HG02973 (cell line): ENCODE data around the gene RSBN1L.
"Not testable (repeated sequence)": the region's sequence is repeated elsewhere in the genome, so short reads cannot be mapped to it uniquely, and the experiment has no call there.

Source experiments
- ATAC-seq: cut with Tn5 transposase; IDR thresholded peaks from one replicate; pipeline ENCODE4 v1.9.1; 2021; ENCODE audit warnings: moderate library complexity; ENCODE audit not compliant: unreplicated experiment

The RSBN1L gene

DNA sequence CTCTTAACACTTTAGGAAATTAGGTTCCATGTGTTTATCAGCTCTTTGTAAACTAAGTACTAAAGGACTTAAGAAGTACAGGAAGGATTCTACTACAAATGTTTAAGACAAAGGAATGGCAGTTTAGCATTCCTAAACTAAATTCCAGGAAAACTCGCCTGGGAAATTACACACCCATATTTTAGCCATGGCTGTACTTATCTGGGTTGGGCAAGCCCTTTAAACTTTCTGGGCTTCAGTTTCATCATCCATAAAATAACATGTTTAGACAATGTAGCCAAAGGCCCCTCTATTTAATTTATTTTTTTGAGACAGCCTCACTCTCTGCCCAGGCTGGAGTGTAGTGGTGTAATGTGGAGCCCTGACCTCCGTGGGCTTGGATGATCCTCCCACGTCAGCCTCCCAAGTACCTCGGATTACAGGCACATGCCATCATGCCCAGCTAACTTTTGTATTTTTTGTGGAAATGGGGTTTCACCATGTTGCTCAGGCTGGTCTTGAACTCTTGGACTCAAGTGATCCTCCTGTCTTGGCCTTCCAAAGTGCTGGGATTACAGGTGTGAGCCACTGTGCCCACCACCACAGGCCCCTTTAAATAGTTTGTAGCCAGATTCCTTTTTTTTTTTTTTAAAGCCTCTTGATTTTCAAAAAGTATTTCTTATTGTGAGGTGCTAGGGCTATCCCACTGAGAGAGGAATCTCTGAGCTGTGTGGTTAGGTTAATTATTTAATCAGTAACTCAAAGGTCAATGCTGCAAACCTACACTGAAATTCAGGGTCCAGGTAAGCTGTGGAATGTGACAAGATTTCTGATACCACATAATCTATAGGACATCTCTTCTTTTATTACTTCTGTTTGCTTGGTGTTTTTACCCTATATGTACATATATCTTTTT is 69.9 kb downstream of the RSBN1L start:
- no peak for ATAC-seq

DNA sequence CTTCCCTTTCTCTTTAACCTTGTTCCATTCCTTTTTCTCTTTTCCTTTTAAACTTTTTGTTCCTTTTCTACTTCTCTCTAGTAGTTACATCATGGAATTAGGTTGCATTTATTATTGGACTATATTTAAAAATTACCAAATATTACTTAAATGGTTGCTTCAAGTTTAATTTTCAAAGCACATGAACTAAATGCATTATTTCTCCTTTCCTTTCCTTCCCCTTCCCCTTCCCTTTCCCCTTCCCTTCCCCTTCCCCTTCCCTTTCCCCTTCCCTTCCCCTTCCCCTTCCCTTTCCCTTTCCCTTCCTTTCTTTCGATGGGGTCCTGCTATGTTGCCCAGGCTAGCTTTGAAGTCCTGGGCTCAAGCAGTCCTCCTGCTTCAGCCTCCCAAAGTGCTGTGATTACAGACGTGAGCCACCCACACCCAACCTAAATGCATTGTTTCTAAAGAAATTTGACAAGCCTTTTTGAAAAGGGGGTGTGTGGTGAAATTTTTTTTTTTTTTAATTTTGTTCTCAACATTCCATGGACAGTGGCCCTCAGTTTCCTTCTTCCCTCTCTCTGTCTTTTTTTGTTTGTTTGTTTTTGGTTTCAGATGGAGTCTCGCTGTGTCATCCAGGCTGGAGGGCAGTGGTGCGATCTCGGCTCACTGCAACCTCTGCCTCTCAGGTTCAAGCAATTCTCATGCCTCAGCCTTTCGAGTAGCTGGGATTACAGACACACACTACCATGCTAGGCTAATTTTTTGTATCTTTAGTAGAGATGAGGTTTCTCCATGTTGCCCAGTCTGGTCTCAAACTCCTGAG is 70.7 kb downstream of the RSBN1L start:
- ATAC-seq: no peak

DNA sequence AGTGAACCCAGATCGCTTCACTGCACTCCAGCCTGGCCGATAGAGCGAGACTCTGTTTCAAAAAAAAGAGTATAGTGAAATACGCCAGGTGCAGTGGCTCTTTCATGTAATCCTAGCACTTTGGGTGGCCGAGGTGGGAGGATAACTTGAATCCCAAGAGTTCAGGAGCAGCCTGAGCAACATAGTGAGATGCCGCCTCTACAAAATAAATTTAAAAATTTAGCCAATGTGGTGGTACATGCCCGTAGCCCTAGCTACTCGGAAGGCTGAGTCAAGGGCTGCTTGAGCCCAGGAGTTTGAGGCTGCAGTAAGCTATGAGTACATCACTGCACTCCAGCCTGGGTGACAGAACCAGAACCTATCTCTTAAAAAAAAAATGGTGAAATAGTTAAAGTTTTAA is 74.1 kb downstream of the RSBN1L start:
- ATAC-seq: no peak

DNA sequence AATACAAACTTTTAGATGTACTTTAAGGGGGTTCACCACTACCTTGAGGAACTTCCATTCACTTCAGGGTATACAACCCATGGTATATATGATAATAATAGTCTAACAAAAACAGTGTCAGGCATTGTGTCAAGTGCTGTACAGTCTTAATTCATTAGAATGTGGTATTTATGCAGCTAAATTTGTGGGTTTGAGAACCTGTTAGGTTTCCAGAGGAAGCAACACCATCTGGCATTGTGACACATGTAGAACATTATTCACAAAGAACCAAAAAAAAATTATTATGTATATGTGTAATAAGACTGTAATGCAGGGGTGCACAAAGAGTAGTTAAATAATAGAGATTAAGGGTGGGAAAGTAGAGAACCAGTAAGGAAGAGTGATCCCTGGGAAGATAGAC is 75.6 kb downstream of the RSBN1L start:
- ATAC-seq: no peak

DNA sequence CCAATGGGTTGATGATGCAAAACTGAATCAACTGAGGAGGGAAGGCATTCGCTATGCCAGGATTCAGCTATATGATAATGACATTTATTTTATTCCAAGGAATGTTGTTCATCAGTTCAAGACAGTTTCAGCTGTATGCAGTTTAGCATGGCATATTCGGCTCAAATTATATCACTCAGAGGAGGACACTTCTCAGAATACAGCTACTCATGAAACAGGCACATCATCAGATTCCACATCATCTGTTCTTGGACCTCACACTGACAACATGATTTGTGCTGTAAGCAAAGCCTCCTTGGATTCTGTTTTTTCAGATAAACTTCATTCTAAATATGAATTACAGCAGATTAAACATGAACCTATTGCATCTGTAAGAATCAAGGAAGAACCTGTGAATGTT is 82.3 kb downstream of the RSBN1L start:
- ATAC-seq: no peak

DNA sequence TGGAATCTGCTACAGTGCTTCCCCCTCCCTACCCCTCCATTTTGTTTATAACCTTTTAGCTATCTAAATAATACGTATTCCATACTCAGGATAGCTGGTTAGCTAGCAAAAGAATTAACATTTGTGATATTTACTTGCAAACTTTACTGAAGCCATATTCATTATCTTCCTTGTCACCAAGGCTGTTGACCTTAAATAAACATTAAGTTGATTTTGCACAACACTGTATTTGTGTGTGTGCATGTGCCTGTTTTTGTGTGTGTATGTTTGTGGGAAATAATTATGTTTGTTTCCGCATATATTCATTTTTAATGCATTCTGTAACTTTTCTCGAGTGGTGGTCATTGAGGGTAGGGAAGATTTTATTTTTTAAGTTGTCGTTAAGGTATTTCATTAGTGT is 86.1 kb downstream of the RSBN1L start:
- no peak for ATAC-seq

DNA sequence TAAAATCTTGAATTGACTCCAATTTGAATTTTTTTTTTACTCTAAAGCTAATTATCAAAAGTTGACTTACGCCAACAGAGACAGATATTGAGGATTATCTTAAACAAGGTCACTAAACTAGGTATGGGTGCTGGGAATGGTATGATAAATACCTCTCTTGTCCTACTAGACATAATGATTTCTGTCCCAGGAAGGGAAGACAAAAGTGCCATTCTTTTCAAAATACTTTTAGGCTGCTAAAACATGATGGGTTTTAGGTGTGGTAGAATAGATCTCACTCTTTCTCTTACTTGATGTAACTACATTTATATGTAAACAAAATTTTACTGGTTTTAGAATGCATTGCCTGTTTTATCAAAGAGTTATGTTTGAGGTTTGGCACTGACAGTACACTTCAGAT is 86.9 kb downstream of the RSBN1L start:
- no peak for ATAC-seq

DNA sequence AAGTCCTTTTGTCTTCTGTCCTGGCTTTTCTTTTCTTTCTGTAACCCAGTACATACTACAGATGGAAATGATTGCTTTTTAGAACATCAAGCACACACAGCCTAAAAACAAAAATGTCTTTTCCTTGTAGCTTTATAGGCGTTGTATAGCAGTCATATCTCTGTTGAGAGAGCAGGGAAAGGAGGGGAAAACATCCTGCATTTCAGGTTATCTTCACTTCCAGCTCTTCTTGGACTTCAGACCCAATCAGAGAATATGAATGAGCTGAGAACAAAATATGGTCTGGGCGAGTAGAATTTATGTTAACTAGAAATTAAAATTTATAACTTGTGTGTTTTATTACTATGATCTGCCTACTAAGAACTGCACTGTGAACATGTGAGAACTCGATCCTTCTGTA is 87.3 kb downstream of the RSBN1L start:
- ATAC-seq: no peak

DNA sequence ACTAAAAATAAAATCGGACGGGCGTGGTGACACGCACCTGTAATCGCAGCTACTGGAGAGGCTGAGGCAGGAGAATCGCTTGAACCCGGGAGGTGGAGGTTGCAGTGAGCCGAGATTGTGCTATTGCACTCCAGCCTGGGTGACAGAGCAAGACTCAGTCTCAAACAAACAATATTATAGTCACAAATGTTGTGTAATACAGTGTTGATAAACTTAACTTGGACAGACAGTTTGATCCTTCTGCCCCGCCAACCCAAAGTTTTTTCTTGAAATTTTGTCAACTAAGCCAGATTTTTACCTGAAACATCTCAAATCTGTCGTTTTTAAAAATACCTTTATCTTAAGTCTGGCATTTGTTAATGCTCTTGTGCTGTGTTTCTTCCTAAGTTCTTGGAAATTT is 88.2 kb downstream of the RSBN1L start:
- not testable (repeated sequence) for ATAC-seq

DNA sequence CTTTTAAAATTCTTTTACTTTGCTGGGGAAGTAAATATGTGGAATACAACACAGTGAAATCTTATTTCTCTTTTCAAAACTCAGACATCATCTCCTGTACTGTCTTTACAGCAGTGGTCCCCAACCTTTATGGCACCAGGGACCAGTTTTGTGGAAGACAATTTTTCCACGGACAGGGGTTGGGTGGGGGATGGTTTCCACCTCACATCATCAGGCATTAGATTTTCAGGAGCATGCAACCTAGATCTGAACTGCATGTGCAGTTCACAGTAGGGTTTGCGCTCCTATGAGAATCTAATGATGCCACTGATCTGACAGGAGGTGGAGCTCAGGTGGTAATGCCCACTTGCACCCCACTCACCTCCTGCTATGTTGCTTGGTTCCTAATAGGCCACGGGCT is 89.8 kb downstream of the RSBN1L start:
- no peak for ATAC-seq

DNA sequence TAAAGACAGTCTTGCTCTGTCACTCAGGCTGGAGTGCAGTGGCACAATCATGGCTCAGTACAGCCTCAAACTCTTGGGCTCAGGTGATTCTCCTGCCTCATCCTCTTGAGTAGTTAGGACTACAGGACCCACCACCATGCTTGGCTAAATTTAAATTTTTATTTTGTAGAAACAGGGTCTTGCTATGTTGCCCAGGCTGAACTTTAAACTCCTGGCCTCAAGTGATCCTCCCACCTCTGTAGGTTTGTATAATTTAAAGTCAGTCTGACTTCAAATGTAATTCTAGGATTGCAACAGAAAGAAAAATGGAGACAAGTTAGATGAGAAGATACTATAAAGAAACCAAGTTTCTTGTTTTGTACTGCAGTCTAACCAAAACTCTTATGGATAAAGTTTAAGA is 90.5 kb downstream of the RSBN1L start:
- no peak for ATAC-seq

DNA sequence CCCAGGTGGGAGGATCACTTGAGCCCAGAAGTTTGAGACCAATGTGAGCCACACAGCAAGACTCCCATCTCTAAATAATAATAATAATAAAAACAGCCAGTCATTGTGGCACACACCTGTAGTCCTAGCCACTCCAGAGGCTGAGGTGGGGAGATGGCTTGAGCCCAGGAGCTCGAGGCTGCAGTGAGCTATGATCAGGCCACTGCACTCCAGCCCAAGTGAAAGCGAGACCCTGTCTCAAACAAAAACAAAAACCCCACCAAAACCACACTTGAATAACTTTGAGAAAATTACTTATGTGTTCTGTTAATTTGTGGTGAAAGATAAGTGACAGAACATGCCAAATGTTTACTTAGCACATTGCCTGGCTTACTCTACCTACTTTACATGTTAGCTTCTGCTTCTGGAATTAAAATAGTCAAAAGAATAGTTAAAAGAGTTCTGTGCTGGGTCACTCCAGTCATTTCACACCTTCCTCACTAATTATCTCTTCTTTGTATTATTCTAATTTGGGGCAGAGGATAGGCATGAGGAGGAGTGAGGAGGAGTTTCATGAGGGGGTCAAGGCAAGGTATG is 92.2 kb downstream of the RSBN1L start:
- ATAC-seq: no peak

DNA sequence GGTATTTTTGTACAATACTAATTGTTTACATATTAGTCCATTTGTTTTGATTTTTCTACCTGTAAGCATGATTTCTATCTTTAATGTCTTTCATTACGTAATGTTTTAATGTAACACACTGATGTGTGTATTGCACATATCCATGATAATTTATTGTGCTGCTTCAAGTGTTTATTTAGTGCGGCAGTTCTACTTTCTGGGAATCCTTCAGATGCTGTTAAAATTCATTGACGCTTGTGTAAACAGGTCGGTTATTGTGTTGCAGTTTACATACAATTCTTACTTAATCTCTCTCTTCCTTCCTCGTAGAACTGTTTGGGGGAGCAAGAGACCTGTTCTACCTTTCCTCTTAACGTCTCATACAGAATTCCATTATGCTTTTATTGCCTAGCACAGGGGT is 95.1 kb downstream of the RSBN1L start:
- ATAC-seq: no peak

DNA sequence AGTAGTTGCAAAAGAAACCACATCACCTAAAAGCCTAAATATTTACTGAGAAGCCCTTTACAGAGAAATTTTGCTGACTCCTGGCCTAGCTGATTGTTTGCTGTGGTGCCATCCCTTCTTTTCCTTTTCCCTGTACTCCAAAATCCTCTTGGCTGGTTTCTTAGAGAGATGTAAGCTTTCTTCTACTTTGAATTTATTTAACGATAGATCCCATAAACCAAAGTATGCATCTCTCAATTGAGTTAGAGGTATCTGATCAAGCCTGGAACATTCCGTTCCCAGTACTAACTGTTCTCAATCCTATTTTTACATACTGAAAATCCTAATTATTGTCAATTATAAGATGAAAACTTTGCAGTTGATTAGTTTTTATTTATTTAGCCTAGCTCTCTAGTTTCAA is 95.7 kb downstream of the RSBN1L start:
- no peak for ATAC-seq

DNA sequence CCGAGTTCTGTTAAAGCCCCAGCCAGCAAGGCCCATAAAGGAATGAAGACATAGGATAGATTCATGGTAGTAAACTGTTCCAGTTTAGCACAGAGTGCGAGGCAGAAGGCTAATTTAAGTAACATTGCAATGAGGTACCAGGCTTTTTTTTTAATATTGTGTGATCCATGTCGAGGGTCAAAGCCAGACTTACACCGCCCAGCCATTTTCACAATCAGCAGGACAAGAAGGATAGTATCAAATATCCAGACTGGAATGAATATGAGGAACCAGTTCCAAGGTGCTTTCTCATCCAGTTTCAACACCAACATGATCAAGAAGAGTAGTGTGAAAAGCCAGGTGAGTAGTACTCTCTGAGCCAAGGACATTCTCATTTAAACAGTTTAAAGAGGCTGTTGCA is 97.7 kb downstream of the RSBN1L start:
- no peak for ATAC-seq

DNA sequence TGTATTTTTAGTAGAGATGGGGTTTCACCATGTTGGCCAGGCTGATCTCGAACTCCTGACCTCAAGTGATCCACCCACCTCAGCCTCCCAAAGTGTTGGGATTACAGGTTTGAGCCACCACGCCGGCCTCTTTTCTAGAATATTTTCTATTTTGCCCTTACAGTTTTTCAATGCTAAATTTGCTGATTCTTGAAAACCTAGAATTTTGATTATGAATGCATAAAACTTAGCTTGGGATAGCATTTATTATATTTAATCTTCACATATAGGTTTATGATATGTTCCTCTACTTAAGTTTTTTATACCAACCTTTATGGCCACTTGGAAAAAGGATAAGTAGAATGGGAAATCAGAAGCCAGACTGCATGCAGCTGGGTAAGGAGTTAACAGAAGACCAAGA is 99.8 kb downstream of the RSBN1L start:
- ATAC-seq: no peak

DNA sequence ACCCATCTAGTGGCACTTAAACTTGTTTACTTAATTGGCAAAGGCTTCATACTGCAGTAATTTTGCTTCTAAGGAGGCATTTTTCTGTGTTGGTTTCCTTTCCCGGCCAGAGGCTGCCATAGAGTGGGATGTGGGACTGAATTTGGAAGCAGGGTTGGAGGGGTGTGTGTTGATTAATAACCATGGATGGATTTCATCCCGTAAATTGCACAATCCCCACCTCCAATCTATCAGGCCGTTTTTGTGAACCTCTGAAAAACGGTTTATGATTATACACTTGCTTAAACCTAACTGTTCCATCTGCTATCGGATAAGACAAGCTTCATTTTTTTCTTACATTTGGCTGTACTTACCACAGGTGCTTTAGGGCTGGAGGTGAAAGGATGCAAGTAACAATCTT is 100.7 kb downstream of the RSBN1L start:
- no peak for ATAC-seq

DNA sequence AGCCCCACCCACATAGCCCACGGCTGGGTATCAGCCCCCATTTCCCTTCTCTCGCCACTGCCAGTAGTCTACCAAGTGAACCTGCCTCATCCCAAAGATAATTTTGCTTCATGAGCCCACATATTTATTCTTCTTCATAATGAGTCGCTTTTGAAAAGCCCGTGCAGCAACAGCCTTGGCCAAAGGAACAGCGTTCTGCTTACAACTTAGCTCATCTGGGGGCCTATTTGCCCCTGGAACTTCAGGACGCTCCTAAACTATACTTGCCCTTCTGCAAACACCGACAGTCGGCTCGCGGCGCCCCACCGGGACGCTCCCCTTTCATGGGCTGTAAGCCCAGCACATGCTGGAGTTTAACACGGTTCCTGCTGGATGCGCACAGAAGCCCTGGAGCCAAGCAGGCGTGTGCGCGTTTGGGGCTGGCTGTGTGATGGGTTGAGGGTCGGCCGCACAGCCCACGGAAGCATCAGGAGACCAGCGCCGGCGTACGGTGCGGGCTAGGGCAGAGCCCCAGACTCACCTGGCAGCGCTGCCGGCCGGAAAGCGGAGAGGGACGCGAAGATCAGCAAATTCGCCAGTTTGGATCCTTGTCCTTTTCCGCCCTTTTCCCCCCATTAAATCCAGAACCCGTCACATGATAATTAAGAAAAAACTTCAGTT is 101.6 kb downstream of the RSBN1L start:
- ATAC-seq: peak; percentile 25

DNA sequence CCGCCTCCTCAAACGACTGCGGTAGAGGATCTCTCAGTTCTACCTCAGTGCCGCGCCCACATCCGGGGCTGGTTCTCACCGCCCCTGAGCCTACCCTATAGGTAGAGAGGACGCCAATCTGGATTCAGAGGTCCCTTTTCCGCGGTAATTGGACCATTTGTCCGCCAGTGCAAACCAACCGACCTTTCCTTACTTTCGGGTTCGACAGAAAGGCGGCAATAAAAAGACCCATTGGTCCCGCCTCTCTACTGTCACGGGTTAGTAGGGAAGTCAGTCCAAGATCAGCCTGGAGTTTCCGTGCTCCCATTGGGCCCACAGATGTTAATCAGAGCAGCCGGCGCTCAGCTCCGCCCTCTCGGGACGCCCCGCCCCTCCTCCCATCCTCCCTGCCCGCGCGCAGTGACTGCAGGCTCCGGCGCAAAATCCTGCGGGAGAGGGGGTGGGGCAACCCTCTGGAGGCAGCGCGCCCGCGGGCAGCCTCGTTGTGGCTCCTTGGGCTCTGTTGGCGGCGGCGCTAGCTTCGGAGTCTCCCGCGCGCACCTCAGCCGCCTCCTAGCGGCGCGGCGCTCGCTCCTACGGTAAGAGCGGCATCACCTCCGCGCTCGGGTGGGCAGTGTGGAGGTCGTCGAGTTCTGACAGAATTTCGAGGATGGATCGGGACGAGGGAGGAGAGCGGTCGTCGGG is 102.3 kb downstream of the RSBN1L start, which contains the start of the genes PHTF2 and TMEM60:
Gene PHTF2, plus strand, starts transcription at position 380 of the 684 bp plus-strand sequence.
Gene TMEM60, minus strand, starts transcription at position 41 of the 684 bp plus-strand sequence. CDS start 4,061 bp downstream, outside the sequence.
- ATAC-seq: peak; percentile 87
